ENCODE measurements around the gene OXCT1.
"Not testable (repeated sequence)": the region's sequence is repeated elsewhere in the genome, so short reads cannot be mapped to it uniquely, and the experiment has no call there.

OXCT1 gene

DNA sequence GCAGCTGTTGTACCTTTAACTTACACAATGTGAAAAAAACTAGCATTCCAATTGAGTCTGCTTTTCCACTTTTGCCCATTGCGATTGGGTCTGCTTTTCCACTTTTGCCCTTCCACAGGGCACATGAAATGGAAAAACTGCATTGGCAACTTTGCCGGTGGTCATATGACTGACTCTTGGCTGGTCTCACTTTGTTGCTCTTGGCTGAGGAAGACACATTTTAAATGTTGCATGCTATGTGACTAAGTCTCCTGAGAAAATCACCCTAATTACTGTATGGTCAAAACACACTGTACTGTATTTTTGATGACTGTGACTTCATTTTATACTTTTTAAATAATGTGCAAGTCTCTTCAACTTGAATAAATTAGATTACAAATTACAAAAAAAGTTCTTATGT is 1.6 kb upstream of the OXCT1 start:
- DNase-seq (ENCODE audit: low spot score) = no peak

DNA sequence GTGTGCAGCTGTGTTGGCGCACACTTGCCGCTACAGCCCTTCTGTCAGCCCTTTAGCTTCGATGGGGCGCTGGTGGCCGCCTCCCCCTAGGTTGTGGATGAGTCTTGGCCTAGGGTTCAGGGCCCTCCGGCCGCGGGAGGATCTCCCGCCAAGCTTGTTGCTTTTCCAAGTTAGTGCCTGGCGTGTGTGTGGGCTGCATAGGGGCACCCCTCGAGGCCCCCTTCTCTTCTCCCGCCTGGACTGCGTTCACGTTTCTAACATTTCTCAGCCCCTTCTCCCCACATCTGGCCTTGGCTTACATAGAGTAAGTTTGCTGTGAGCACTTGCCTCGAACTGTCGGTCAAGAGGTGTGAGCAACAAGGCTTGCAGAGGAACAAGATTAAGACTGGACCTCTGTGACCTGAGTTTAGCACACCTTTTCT is 413 bp upstream of the OXCT1 start:
- DNase-seq (ENCODE audit: low spot score) = no peak

DNA sequence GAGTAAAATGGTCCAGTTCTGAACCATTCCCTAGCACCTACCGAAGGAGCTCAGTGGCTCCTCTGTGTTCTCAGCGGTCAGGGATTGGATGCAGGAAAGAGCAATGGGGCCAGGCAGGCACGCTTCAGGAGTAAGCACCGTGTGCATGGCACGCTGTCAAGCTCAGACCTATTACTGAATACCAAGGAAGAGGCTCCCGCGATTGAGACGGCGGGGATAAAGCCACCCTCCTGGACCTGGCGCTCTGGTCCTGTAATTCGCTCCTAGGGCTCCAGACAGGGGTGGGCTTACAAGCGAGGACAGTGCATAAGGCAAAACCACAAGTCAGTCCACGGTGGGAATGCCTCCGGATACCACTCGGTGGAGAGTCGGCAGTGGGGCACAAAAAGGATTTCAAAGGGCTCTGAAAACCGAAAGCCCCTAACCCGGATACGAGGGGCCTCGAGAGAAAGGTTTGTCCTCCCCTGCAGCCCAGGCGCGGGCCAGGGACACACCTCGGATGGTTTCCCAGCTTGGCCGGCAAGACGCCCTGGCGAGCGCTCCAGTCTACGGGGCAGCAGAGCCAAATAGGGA is 988 bp downstream of the OXCT1 start:
- peak; percentile 26 for DNase-seq (ENCODE audit: low spot score)

DNA sequence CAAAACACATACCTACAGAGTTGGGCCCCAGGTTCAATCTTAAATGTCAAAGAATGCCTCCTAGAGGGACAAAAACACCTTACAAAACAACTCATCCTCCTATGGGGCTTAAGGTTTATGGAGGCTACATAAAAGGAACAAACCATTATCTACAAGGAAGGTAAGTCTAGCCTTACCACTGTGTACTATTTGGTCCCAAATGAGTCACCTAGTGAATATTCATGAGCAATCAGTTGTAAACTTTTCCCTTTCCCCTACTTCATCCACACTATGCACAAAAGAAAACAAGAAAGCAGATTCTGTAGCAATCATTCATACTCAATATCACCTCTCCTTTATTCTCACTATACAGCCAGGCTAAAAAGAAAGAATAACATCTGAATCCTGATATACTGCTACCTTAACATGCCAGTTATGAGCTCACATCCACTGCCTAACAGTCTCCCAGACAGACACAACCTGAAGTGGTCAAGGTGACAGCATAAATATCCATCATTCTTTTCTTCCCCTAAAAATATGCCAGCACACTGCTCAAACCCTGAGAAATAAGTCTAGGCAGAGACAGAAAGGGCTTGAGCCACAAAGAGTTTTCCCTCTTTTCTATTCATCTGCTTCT is 6.2 kb downstream of the OXCT1 start:
- DNase-seq (ENCODE audit: low spot score) = peak; percentile 9

DNA sequence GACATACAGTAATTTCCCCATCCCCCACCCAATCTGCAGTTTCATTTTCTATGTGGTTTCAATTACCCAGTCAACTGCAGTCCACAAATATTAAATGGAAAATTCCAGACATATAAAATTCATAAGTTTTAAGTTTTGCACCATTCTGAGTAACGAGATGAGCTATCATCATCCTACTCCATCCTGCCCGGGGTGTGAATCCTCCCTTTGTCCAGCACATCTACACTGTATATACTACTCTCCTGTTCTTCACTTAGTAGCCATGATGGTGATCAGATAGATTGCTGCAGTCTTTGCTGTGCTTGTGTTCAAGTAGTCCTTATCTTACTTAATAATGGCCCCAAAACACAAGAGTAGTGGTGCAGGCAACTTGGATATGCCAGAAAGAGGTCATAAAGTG is 11.3 kb downstream of the OXCT1 start:
- no peak for DNase-seq (ENCODE audit: low spot score)

DNA sequence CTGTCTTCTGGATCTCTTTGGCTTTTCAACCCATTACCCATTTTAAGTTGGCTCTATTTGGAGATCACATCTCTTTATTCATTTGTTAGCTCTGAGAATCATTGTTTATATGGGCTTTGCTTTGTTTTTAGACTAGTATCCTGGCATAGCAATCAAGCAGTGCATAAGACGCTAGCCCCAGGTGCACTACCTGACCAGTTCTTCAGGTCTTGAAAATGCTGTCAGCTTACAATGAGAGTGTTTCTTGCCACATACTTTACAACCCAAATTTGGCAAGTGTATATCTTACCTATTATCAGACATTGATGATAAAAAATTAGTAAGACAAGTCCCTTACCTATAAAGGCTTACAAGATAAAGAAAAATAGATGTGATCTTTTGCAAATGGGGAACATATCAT is 12.2 kb downstream of the OXCT1 start:
- no peak for DNase-seq (ENCODE audit: low spot score)

DNA sequence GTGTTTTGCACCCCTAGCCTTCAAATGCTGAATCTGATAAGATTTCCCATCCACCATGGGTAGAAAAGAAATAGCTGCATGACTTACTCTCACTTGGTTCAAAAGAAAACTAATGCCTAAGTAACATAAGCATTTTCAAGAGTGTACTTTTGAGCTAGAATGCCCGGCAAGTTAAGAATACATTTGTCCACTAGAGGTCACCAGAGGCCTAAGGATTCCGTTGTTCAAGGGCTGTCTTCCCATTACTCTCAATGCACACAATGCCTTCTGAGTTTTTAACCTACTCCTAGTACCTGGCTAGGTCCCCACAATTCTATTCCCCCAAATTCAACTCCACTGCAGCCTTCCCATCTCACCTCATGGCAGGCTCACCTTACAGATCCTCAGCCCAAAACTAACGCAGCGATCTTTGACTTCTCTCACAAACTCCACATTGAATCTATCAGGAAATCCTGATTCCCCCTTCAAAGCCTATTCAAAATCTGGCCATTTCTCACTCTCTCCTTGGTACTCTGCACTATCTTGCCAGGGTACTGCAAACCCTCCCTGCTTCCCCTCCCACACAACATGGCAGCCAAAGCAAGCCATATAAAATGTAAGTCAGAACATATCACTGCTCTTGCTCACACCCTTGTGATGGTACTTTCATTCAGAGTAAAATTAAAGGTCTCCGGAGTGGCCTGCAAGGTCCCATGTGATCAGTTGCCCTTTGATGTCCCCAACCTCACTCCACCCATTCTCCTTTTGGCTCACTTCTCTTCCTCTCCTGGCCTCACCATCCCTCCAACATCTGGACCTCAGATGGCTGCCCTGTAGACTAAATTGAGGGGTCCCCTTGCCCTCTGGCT is 13.4 kb downstream of the OXCT1 start:
- peak; percentile 74 for DNase-seq (ENCODE audit: low spot score)

DNA sequence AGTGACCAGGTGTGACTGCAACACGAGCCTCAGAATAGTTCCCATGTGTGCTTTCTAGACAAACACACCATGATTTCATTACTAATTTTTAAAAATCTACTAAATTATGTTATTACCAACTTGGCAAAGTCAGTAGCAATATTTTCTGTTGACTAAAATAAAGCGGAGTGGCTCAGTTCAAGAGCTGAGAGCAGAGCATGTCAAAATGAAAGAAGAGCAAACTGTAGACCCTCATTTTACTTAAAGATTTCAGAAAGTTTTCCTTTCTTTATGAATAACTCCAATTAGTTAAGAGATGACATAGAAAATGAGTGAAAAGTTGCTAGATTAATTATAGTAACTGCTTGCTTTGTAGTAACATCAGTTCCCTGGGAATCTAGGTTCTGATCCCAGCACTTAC is 17.9 kb downstream of the OXCT1 start:
- no peak for DNase-seq (ENCODE audit: low spot score)

DNA sequence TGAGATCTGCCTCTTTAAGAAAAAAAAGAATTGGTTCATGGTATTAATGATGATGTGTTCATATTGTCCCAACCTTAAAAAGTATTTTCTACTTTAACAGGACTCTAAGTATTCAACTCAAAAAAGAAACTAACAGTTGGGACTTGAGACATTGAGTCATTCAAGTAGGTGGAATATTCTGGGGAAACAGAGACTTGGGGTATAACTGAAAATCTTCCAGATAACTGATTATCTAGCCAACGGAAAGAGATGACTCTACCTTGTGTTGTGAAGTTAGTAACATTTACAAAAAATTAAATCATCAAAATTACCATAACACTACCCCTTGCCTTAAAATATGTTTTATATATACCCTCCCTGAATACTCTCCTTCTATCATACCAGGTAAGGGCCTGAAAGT is 19.1 kb downstream of the OXCT1 start:
- no peak for DNase-seq (ENCODE audit: low spot score)

DNA sequence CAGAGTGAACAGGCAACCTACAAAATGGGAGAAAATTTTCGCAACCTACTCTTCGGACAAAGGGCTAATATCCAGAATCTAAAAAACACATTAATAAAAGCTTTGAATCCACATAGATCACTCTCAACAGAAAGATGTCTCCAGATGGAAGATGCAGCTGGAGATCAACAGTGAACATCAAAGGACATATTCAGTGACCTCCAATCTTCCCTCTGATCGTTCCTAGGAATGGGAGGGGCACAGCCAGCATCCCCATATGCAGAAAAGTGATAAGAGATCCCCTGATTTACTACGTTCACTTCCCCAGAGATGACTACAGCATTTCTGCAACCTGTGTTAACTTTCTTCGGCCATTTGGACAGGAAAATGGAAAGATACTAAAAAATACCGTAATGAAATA is 21.2 kb downstream of the OXCT1 start:
- DNase-seq (ENCODE audit: low spot score) = no peak

DNA sequence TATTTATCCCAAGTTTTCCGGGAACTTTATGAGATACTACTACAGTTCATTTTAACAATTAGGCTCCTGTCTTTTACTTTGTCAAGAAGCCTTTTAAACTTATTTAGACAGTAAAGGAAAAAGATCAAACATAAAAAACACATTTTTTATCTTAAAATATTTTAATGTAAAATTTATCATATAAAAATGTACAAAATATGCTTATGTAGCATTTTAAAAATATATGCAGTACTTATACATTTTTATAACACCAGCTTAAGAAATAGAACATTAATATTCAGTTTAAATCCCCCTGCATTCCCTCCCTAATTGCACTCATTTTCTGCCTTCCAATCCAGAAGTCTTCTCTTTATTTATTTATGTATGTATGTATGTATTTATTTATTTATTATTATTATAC is 24.5 kb downstream of the OXCT1 start:
- DNase-seq (ENCODE audit: low spot score) = not testable (repeated sequence)

DNA sequence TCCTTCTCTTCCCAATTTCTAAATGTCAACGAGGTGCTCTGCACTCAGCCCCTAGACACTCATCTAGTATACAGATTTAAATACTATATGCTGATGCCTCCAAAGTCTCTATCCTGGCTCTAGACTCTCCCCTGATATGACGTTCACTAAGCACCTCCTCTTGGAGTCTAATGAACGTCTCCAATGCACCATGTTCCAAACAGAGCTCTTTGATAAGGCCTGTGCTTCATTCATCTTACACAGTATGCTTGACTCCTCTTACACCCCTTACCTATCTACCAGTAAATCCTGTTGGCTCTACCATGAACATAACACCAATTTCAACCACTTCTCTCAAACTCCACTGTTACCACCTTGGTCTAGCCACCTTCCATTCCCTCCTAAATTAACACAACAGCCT is 25.7 kb downstream of the OXCT1 start:
- DNase-seq (ENCODE audit: low spot score) = no peak

DNA sequence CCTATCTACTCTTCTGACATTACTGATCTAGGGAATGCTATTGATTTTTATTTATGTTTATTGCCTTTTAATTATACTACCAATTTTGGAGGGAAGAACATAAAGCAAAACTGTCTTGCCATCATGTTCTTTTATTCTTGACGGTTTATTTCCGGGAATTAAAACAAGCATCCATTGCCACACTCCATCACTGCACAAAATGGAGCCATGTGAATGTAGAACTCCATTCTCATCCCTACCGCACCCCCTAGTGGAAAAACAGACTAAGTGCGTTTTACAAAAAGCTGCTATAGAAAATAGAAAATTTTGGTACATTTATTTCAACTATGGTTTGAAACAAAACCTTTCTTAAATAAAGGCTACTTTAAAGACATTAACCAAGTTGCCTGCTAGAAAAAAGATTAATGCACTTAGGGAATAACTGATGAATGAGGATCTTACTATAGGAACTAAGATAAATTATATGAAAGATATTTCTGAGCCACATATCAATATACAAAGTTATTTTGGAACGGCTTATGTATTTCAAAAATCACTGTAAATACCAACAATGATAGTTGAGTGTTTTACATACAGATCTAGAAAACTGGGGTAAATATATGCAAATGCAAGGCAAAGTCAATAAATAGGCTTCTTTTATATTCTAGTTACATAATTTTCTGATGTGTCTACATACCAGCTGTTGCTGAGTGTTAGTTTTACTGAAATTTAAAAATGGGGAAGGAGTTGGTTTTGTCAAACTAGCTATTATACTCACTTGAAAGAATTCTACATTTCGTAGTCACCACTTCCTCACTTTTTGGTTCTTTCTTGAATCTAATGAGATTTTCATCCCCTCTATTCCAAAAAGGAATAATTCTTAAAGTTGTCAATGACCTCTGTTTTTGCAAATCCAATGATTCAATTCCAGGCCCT is 26.5 kb downstream of the OXCT1 start:
- DNase-seq (ENCODE audit: low spot score) = peak; percentile 57

DNA sequence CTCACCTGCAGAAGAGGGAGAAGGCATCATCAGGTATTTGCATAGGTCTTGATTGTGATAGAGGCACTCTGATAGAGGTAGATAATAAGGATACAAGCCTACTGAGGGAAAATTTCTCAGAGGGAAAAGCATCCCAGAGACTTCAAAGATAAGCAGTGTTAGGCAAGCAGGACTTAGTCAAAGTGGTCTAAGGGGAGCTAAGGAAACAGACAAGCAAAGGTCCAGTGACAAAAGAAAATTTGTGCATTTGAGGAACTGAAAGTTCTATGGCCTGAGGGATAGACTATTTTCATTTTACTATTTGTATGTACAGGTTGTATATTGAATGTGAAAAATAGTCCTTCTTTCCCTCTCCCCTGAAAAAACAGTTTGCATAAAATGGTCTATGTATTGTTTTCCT is 27.4 kb downstream of the OXCT1 start:
- no peak for DNase-seq (ENCODE audit: low spot score)

DNA sequence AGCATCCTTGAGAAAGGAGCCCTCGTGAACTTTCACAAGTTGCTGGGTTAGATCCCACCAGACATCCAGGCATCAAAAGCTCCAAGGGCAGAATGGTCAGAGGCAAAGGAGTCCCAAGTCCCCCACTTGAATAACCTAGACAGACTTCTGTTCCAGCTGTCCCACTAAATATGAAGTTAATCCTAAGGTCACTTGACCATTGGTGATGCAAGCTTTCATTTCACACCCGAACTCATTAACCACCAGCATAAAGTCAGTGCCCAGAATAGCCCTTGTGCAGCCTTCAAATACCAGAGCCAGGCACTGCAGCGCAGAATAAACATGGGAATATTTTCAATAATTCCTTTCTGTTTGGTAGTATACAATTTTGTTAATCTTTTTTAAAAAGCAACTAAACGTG is 28.9 kb downstream of the OXCT1 start:
- DNase-seq (ENCODE audit: low spot score) = no peak

DNA sequence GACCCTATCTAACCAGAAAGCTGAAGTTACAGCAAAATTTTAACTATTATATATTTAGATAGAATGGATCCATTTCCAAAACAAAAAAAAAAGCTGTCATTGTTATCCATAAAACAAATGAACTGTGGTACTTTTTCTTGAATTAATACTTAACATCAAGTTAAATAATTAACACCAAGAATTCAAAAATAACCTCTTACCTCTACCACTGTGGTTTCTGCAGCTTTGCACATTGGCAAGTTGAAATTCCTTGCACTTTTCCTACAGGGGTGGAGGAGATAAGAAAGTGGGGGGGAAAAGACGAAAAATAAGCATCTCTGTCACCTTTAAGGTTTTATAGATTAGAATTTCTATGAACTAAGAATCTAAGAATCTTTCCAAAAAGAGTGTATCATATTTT is 30.0 kb downstream of the OXCT1 start:
- DNase-seq (ENCODE audit: low spot score) = no peak

DNA sequence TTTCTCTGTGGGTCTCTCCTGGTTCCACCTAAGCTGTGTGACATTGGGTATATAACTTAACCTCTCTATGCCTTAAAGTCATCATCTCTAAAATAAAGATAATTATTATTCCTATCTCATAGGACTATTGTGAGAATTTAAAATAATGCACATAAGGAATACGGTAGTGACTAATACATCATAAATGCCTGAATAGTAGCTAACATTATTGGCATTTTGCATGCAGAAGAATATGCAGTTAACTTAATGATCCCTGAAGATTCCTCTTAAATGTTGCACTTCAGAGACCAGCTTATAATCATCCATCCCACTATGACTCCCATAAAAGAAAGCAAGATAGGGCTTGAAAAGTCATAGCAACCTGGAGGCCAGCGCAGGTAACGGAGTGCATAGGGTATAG is 32.4 kb downstream of the OXCT1 start:
- DNase-seq (ENCODE audit: low spot score) = no peak

DNA sequence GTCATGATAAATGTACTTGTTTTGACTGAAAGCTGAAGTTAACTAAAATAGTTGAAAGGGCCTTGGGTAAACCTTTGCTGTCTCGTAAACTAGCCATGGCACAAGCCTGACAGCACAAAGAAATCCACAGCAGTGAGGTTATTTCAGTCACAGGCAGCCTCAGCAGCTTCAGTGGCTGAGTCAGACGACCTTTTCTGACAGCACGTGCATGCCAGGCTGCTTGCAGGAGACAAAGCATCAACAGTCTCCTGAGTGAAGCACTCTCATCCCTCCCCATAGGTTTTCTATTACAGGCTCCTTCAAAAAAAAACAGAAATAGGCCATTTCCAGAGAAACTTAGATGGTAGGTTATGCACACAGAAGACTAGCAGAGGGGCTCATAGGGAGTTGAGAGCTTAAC is 34.6 kb downstream of the OXCT1 start:
- DNase-seq (ENCODE audit: low spot score) = peak; percentile 70

DNA sequence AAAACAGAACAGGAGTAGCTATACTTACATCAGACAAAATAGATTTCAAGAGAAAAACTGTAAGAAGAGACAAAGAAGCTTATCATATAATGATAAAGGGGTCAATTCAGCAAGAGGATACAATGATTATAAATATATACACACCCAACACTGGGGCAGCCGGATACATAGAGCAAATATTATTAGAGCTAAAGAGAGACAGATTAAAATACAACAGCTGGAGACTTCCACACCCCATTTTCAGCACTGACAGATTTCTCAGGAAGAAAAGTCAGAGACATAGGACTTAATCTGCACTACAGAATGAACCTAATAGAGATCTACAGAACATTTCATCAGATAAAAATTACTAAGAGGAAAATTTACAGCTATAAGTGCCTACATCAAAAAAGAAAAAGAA is 35.7 kb downstream of the OXCT1 start:
- DNase-seq (ENCODE audit: low spot score) = no peak

DNA sequence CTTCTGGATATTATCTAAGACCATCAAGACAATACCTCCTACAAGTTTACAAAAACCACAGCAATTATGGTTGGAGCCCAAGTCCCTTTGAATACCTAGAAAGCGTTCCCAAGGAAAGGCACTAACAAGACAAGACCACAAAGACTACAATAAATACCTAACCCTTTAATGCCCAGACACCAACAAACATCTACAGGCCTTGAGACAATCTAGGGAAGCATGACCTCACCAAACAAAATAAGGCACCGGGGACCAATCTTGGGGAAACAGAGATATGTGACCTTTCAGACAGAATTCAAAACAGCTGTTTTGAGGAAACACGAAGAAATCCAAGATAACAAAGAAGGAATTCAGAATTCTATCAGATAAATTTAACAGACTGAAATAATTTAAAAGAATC is 37.8 kb downstream of the OXCT1 start:
- no peak for DNase-seq (ENCODE audit: low spot score)

DNA sequence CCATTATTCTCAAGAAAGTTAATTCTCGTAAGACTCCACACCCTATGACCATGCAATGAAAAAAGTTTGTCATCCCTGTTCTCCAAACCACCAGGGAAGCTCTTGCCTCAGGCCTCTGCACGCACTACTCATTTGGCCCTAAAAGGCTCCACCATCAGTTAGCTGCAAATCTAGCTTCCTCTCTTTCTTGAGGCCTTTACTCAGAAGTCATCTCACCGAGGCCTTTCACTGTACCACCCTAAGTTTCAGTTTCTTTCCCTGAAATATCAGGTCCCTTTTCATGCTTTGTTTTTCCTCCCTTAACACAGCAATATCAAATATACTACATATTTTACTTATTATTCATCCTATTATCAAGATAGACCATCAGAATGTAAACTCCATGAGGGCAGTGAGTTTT is 39.1 kb downstream of the OXCT1 start:
- no peak for DNase-seq (ENCODE audit: low spot score)

DNA sequence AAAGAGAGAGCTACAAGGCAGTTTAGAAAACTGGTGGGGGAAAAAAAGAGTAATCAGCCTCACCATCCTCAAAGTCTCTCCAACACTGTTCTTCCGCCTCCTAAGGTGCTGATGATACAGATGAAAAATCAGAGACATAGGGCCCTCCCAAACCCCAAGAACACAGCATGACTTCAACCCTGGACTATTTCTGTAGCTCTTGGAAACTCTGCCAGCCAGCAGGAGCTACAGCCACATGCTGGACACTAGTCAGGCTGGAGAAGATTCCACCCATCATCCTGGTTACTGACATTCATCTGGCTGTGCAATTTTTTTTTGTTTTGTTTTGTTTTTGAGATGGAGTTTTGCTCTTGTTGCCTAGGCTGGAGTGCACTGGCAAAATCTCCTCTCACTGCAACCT is 42.4 kb downstream of the OXCT1 start:
- DNase-seq (ENCODE audit: low spot score) = no peak

DNA sequence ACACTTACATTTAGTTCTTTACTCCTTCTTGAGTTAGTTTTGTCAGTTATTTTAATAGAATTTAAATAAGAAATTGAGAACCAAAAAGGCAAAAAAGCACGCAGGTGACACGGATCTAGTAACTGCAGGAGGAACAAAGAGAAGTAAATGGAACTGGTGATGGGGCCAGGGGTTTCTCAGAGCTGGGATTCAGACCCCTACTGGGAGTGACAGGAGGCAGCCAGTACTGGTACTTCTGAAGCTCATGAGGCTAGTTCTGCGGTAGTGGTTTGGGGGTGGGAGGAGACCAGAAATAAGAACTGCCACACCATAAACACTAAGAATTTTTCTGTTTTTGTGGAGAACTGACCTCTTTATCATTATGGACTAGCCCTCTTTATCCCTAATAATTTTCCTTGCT is 48.2 kb downstream of the OXCT1 start:
- DNase-seq (ENCODE audit: low spot score) = no peak
